MM.1S (cell line): ENCODE data around the gene MEA1.

Source experiments
- DNase-seq: peaks from one replicate; pipeline ENCODE4 v3.0.0-alpha.2; 2015
- H2AFZ ChIP-seq: fragments of 300-600 bp; sonication (generic); 2 replicates; pipeline ENCODE4 v1.6.0; 2016; ENCODE audit warnings: antibody characterized with exemption, low read length
- H3F3A ChIP-seq: fragments of 300-600 bp; sonication (generic); 2 replicates; pipeline ENCODE4 v1.6.1; 2016; ENCODE audit warnings: mild to moderate bottlenecking, antibody characterized with exemption, low read length, moderate library complexity, mixed read lengths; ENCODE audit not compliant: insufficient read depth
- H3K27ac ChIP-seq: fragments of 300-600 bp; sonication (generic); 2 replicates; pipeline ENCODE4 v1.5.1; 2016; ENCODE audit warnings: mild to moderate bottlenecking, low read length
- H3K27me3 ChIP-seq: fragments of 300-600 bp; sonication (generic); replicated peaks from 2 replicates; pipeline ENCODE4 v1.6.0; 2016; ENCODE audit warnings: low read length; ENCODE audit not compliant: insufficient read depth
- H3K36me3 ChIP-seq: fragments of 300-600 bp; sonication (generic); replicated peaks from 2 replicates; pipeline ENCODE4 v1.6.1; 2016; ENCODE audit warnings: mild to moderate bottlenecking, low read length, mixed read lengths; ENCODE audit not compliant: insufficient read depth
- H3K4me1 ChIP-seq: fragments of 300-600 bp; sonication (generic); 2 replicates; pipeline ENCODE4 v1.6.1; 2016; ENCODE audit warnings: low read length, mixed read lengths
- H3K4me2 ChIP-seq: fragments of 300-600 bp; sonication (generic); 2 replicates; pipeline ENCODE4 v1.6.0; 2016; ENCODE audit warnings: low read depth, low read length
- H3K4me3 ChIP-seq: fragments of 300-600 bp; sonication (generic); 2 replicates; pipeline ENCODE4 v1.5.1; 2016; ENCODE audit warnings: low read length, mixed read lengths
- H3K79me2 ChIP-seq: fragments of 300-600 bp; sonication (generic); 2 replicates; pipeline ENCODE4 v1.6.1; 2016; ENCODE audit warnings: mixed run types, low read length, mixed read lengths
- H3K9ac ChIP-seq: fragments of 300-600 bp; sonication (generic); 2 replicates; pipeline ENCODE4 v1.6.1; 2016; ENCODE audit warnings: low read length, mixed read lengths
- H3K9me2 ChIP-seq: fragments of 300-600 bp; sonication (generic); replicated peaks from 2 replicates; pipeline ENCODE4 v1.6.1; 2016; ENCODE audit warnings: mild to moderate bottlenecking, low read length, mixed read lengths; ENCODE audit not compliant: insufficient read depth
- H3K9me3 ChIP-seq: fragments of 300-600 bp; sonication (generic); replicated peaks from 2 replicates; pipeline ENCODE4 v1.6.1; 2016; ENCODE audit warnings: mild to moderate bottlenecking, low read length, mixed read lengths; ENCODE audit not compliant: insufficient read depth
- H4K20me1 ChIP-seq: fragments of 300-600 bp; sonication (generic); 2 replicates; pipeline ENCODE4 v1.6.1; 2016; ENCODE audit warnings: mild to moderate bottlenecking, low read length, moderate library complexity, mixed read lengths; ENCODE audit not compliant: insufficient read depth
- CTCF ChIP-seq: fragments of 300-600 bp; sonication (generic); IDR thresholded peaks from 2 replicates; pipeline ENCODE4 v1.5.1; 2016; ENCODE audit warnings: antibody characterized with exemption, low read length, mixed read lengths
- EZH2 ChIP-seq: fragments of 300-600 bp; sonication (generic); optimal IDR thresholded peaks from 2 replicates; pipeline ENCODE3; 2017; ENCODE audit warnings: low read depth, mild to moderate bottlenecking, antibody characterized with exemption, low read length, mixed read lengths
- EZH2phosphoT487 ChIP-seq: fragments of 300-600 bp; sonication (generic); IDR thresholded peaks from 2 replicates; pipeline ENCODE4 v1.6.1; 2018; ENCODE audit warnings: antibody characterized with exemption, low read length

MEA1 gene

DNA sequence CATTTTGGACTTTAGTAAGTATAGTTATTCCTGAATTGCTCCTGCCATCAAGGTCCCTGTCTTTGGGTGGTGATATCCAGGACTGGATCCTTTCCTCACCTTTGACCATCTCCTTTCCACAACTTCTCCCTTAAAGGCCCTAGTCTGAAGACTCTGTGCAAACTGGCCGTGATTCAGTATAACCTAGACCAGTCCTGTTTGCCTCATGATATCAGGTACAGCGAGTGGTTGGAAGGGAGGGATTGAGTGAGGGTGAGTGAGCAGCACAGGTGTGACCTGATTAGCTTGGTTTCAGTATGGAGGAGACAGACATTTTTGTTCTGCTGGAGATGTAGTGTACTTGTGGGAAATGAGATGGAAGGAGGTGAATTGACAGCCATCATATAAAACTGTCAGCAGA lies 5.4 kb upstream of the MEA1 start:
- Histone ChIP-seq H3K36me3 (no peaks in the 10 kb centered on the region; the same call in 1 of the 2 replicates), H3K4me3 (no peak overlapping the region), H3K4me1 (peaks cover 7% of the 10 kb centered on the region; the same call in 1 of the 2 replicates), H3K27ac (no peak overlapping the region), H3K9ac (no peak overlapping the region), H3K4me2 (no peak overlapping the region), H3K9me3 (no peaks in the 10 kb centered on the region), H3K79me2 (peaks cover 69% of the 10 kb centered on the region), H2AFZ (no peak overlapping the region), H4K20me1 (no peaks in the 10 kb centered on the region), H3K27me3 (no peaks in the 10 kb centered on the region), H3K9me2 (no peaks in the 10 kb centered on the region), H3F3A (peaks cover 3% of the 10 kb centered on the region; the same call in 1 of the 2 replicates)
- DNase-seq: no peak
- TF ChIP-seq EZH2phosphoT487 (no peak), EZH2 (no peak), CTCF (no peak)

DNA sequence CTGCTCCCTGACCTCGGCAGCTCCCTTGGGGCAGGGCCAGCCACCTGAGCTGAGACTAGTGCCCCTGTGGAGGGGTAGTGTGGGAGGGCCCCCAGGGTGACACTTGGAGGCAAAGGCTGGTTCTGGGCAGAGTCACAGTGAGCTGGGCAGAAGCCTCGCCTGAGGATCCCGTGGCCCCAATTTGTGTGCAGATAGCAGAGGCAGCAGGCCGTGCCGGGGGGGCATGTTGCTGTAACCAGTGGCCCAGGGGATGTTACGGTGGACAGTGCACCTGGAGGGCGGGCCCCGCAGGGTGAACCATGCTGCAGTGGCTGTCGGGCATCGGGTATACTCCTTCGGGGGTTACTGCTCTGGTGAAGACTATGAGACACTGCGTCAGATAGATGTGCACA lies 3.2 kb upstream of the MEA1 start:
- no peak for TF ChIP-seq EZH2phosphoT487
- no peak for TF ChIP-seq CTCF
- TF ChIP-seq EZH2: no peak
- H3K36me3 ChIP-seq: no peaks in the 10 kb centered on the region; the same call in 1 of the 2 replicates
- H3K9me3 ChIP-seq: no peaks in the 10 kb centered on the region
- no peaks in the 10 kb centered on the region for H4K20me1 ChIP-seq
- no peak overlapping the region for H3K9ac ChIP-seq
- peaks cover 16% of the 10 kb centered on the region; the same call in 1 of the 2 replicates for H3K4me1 ChIP-seq
- H3K4me3 ChIP-seq: no peak overlapping the region
- H3K27ac ChIP-seq: no peak overlapping the region
- H3K79me2 ChIP-seq: peaks cover 66% of the 10 kb centered on the region
- no peak overlapping the region for H3K4me2 ChIP-seq
- H3F3A ChIP-seq: peaks cover 3% of the 10 kb centered on the region; the same call in 1 of the 2 replicates
- no peak overlapping the region for H2AFZ ChIP-seq
- no peaks in the 10 kb centered on the region for H3K9me2 ChIP-seq
- no peaks in the 10 kb centered on the region for H3K27me3 ChIP-seq
- DNase-seq: no peak

- H3K36me3 ChIP-seq: no peaks in the 10 kb centered on the region; the same call in 1 of the 2 replicates
- no peak for DNase-seq
- no peaks in the 10 kb centered on the region for H3K27me3 ChIP-seq
- H3K9me2 ChIP-seq: no peaks in the 10 kb centered on the region
- no peak overlapping the region for H3K27ac ChIP-seq
- TF ChIP-seq CTCF (no peak), EZH2 (no peak), EZH2phosphoT487 (no peak)
- H2AFZ ChIP-seq: no peak overlapping the region
- H4K20me1 ChIP-seq: no peaks in the 10 kb centered on the region
- no peak overlapping the region for H3K9ac ChIP-seq
- no peak overlapping the region for H3K4me2 ChIP-seq
- no peaks in the 10 kb centered on the region for H3K9me3 ChIP-seq
- H3F3A ChIP-seq: no peaks in the 10 kb centered on the region
- H3K4me3 ChIP-seq: no peak overlapping the region
- peaks cover 66% of the 10 kb centered on the region for H3K79me2 ChIP-seq
- H3K4me1 ChIP-seq: peaks cover 16% of the 10 kb centered on the region; the same call in 1 of the 2 replicates
Measured at GRCh38 chr6:43016176-43016942, 2.6 kb upstream of the MEA1 start.
